CD4-positive, alpha-beta T cell (primary cell): ENCODE measurements around the gene DLEC1. TPM values are rescaled to one million over a fixed set of nuclear protein-coding genes. Genes with fewer than 3 reads are reported as not detected.

ENCODE experiments used
- ATAC-seq: fragments of 200-7000 bp; cut with Tn5 transposase; one replicate; pipeline ENCODE4 v1.10.0; 2022; ENCODE audit warnings: mild to moderate bottlenecking; ENCODE audit not compliant: poor library complexity
- CTCF ChIA-PET: fragments of 350-600 bp; sonication (Branson Sonifier 250); formaldehyde crosslinking; loops from one replicate; lab custom pipeline; 2021; ENCODE audit warnings: antibody characterized with exemption, inconsistent platforms; lab: Charles Lee
- POLR2A ChIA-PET: fragments of 350-600 bp; sonication (Branson Sonifier 250); formaldehyde crosslinking; loops from one replicate; lab custom pipeline; 2021; ENCODE audit warnings: antibody characterized with exemption, inconsistent platforms; lab: Charles Lee
- DNase-seq, 14 experiments: peaks; one replicate each; pipeline ENCODE4 v3.0.0-alpha.2; 2013 to 2020; ENCODE audit warnings: mixed read lengths in 2 of 14
- H3K27ac ChIP-seq, 2 donors: one replicate each; pipeline versions ENCODE4 v1.5.1 to v1.7.0; 2013; ENCODE audit warnings: low read length in 2 of 2, low read depth in 1 of 2, mild to moderate bottlenecking in 1 of 2
- H3K27me3 ChIP-seq, 2 experiments: 1 replicate in 1 of 2; 2 replicates in 1 of 2; pipeline versions ENCODE4 v1.6.1 to v1.7.0; 2013; ENCODE audit warnings: low read length in 2 of 2, control low read depth in 1 of 2, mild to moderate bottlenecking in 1 of 2, moderate library complexity in 1 of 2; ENCODE audit not compliant: insufficient read depth in 2 of 2, control insufficient read depth in 1 of 2
- H3K36me3 ChIP-seq: one replicate; pipeline ENCODE4 v1.6.1; 2013; ENCODE audit warnings: low read length, control low read depth; ENCODE audit not compliant: insufficient read depth
- H3K4me1 ChIP-seq: one replicate; pipeline ENCODE4 v1.6.1; 2013; ENCODE audit warnings: low read length, control low read depth; ENCODE audit not compliant: insufficient read depth
- H3K4me3 ChIP-seq: one replicate; pipeline ENCODE4 v1.5.1; 2013; ENCODE audit warnings: mild to moderate bottlenecking, low read length, moderate library complexity
- H3K9me3 ChIP-seq, 2 experiments: 1 replicate in 1 of 2; 2 replicates in 1 of 2; pipeline versions ENCODE4 v1.6.1 to v1.7.0; 2013; ENCODE audit warnings: low read length in 2 of 2, mild to moderate bottlenecking in 2 of 2, control low read depth in 1 of 2, moderate library complexity in 1 of 2; ENCODE audit not compliant: control insufficient read depth in 1 of 2, insufficient read depth in 1 of 2
- H3K27ac Mint-ChIP-seq: one replicate; pipeline ENCODE4 v1.8.0; 2020; ENCODE audit warnings: mixed read lengths
- H3K27me3 Mint-ChIP-seq: one replicate; pipeline ENCODE4 v1.8.0; 2021; ENCODE audit warnings: mixed read lengths
- H3K36me3 Mint-ChIP-seq: one replicate; pipeline ENCODE4 v1.8.0; 2021; ENCODE audit warnings: low read depth, mixed read lengths
- H3K4me1 Mint-ChIP-seq: one replicate; pipeline ENCODE4 v1.8.0; 2021; ENCODE audit warnings: low read depth, mixed read lengths
- H3K4me3 Mint-ChIP-seq: one replicate; pipeline ENCODE4 v1.8.0; 2020; ENCODE audit warnings: mild to moderate bottlenecking, mixed read lengths
- H3K9me3 Mint-ChIP-seq: one replicate; pipeline ENCODE4 v1.8.0; 2020; ENCODE audit warnings: mixed read lengths
- intact Hi-C, 2 experiments: fragments of 100-400 bp; cut with DNase I in 1 of 2; cut with micrococcal nuclease in 1 of 2; formaldehyde crosslinking; loops; one replicate each; pipeline versions ENCODE4 v1.15.1 to v1.9.0; 2023 to 2025; cut with DNase I, micrococcal nuclease
- total RNA-seq, 174 experiments: library from RNA in 2 of 174; stranded (reverse) in 2 of 174; gene quantifications; one replicate each; pipeline ENCODE4 v1.2.3 and lab custom pipeline; 2021 to 2026
- TF ChIP-seq, protein P1 (sequence below): fragments of 200-600 bp; IDR thresholded peaks from one replicate; pipeline ENCODE4 v1.8.0; 2022; ENCODE audit warnings: antibody characterized with exemption, mild to moderate bottlenecking

Gene DLEC1
- total RNA-seq, 2 experiments from 2014 or later = 4.4 to 5.1 TPM

DNA sequence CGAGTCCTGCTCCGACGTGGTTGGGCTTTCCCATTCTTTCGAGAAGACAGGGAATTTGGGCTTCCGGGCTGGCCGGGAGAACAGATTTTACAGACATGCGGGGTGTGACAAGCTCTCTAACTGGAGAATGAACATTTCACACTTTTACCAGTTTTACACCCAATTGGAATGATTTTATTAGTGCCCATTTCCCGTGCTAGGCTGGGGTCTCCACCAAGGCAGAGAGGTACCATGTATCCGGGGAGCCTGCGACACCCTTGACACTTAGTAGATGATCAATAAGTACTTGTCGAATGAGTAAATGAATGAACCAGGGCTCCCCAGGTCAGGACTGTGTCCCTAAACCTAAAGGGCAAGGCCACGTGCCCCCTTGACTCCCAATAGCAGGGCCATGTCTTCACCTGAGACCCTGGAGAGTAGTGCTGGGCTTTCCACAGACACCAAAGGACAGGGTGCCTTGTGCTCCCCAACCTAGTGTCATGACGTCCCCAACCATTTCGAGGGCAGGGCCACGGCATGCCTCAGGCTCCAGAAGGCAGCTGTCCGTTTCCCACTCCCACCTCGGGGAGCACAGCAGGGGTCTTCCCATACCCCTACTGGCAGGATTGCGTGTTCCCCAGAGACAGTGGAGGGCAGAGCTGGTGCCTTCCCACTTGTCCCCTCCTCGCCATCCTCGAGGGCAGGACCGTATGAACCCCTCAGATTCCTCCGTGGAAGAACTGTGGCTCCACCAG is 98.8 kb downstream of the DLEC1 start:
- H3K27ac ChIP-seq = peak overlapping the region; percentile 80 to 83
- peaks cover 69% of the 10 kb centered on the region for H3K4me1 ChIP-seq
- intact Hi-C loops = loop anchor here (1.0 to 10.0 kb wide), 7 partner anchors 28 to 1267 kb away; partner anchors contain the start of genes DLEC1 (in 1 of the 2), EPM2AIP1 (in 1 of the 2), EXOG (in 1 of the 2) and MLH1 (in 1 of the 2)
- H3K9me3 ChIP-seq = no peaks in the 10 kb centered on the region
- TF ChIP-seq, protein P1, sequence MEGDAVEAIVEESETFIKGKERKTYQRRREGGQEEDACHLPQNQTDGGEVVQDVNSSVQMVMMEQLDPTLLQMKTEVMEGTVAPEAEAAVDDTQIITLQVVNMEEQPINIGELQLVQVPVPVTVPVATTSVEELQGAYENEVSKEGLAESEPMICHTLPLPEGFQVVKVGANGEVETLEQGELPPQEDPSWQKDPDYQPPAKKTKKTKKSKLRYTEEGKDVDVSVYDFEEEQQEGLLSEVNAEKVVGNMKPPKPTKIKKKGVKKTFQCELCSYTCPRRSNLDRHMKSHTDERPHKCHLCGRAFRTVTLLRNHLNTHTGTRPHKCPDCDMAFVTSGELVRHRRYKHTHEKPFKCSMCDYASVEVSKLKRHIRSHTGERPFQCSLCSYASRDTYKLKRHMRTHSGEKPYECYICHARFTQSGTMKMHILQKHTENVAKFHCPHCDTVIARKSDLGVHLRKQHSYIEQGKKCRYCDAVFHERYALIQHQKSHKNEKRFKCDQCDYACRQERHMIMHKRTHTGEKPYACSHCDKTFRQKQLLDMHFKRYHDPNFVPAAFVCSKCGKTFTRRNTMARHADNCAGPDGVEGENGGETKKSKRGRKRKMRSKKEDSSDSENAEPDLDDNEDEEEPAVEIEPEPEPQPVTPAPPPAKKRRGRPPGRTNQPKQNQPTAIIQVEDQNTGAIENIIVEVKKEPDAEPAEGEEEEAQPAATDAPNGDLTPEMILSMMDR = no peak
- Mint-ChIP-seq H3K4me3 (peak overlapping the region; percentile 99), H3K4me1 (peaks cover 71% of the 10 kb centered on the region), H3K27ac (peak overlapping the region; percentile 87), H3K9me3 (no peaks in the 10 kb centered on the region), H3K36me3 (peaks cover 80% of the 10 kb centered on the region), H3K27me3 (no peaks in the 10 kb centered on the region)
- ChIA-PET CTCF (interaction anchor here (1.5 kb wide), 1 partner anchor 27 kb away, joined by 13 read pairs; the partner anchor contains the start of gene OXSR1), POLR2A (interaction anchor here (0.9 to 4.8 kb wide), 15 partner anchors 10 to 381 kb away, joined by 3 to 208 read pairs (median 5); partner anchors contain the start of genes DLEC1, OXSR1 and PLCD1)
- H3K27me3 ChIP-seq = no peaks in the 10 kb centered on the region
- no peak for ATAC-seq
- peak in 4 of 14 experiments; percentile 18 to 56 (median 48) for DNase-seq
- H3K4me3 ChIP-seq = peak overlapping the region; percentile 95
- H3K36me3 ChIP-seq = peaks cover 39% of the 10 kb centered on the region

DNA sequence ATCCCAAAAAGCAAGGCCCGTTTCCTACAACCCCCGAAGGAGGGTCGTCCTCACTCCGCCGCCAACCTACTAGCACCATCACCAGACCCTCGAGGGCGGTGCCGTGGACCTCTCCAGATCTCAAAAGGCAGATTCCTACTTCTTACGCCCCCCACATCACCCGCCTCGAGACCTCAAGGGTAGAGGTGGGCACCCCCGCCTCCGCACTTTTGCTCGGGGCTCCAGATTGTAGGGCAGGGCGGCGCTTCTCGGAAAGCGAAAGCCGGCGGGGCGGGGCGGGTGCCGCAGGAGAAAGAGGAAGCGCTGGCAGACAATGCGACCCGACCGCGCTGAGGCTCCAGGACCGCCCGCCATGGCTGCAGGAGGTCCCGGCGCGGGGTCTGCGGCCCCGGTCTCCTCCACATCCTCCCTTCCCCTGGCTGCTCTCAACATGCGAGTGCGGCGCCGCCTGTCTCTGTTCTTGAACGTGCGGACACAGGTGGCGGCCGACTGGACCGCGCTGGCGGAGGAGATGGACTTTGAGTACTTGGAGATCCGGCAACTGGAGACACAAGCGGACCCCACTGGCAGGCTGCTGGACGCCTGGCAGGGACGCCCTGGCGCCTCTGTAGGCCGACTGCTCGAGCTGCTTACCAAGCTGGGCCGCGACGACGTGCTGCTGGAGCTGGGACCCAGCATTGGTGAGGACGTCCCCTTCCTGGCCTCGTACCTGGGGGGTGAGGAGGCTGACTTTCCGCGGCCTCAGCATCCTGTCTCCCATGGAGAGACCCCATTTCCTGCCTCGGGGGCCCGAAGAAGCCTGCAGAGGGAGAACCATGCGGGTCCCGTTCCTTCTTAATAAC is 99.6 kb downstream of the DLEC1 start, which contains the start of gene MYD88:
Gene MYD88, plus strand, starts transcription at position 313 of the 842 bp plus-strand sequence. Its CDS starts 40 bp downstream, at position 353.
- peaks cover 72% of the 10 kb centered on the region for H3K36me3 Mint-ChIP-seq

More for the DNA sequence above, 99.6 kb downstream of the DLEC1 start, which contains the start of gene MYD88:
- intact Hi-C loops = loop anchor here (1.0 to 10.0 kb wide), 7 partner anchors 26 to 1266 kb away; partner anchors contain the start of genes DLEC1 (in 1 of the 2), EPM2AIP1 (in 1 of the 2), EXOG (in 1 of the 2) and MLH1 (in 1 of the 2)
- ChIA-PET POLR2A (interaction anchor here (0.8 to 4.8 kb wide), 7 partner anchors 14 to 141 kb away, joined by 3 to 208 read pairs (median 4); partner anchors contain the start of genes DLEC1 and OXSR1), CTCF (interaction anchor here (0.7 to 0.9 kb wide), 3 partner anchors 26 to 100 kb away, joined by 3 read pairs; partner anchors contain the start of genes DLEC1 and OXSR1)
- Histone ChIP-seq H3K27ac (peak within 1 kb of the TSS; percentile 80 to 83), H3K9me3 (no peaks in the 10 kb centered on the region), H3K36me3 (peaks cover 31% of the 10 kb centered on the region), H3K4me3 (peak within 1 kb of the TSS; percentile 95), H3K4me1 (peaks cover 61% of the 10 kb centered on the region), H3K27me3 (no peaks in the 10 kb centered on the region)
- DNase-seq (peak; percentile 70 to 89 (median 80)), ATAC-seq (peak; percentile 62)
- peak within 1 kb of the TSS; percentile 87 for H3K27ac Mint-ChIP-seq
- no peaks in the 10 kb centered on the region for H3K27me3 Mint-ChIP-seq
- TF ChIP-seq, protein P1 = no peak
- no peaks in the 10 kb centered on the region for H3K9me3 Mint-ChIP-seq
- peak within 1 kb of the TSS; percentile 99 for H3K4me3 Mint-ChIP-seq
- H3K4me1 Mint-ChIP-seq = peaks cover 66% of the 10 kb centered on the region
